Pancreas (tissue), 10 donors: ENCODE results near the gene NUDT17. TPM values are rescaled to one million over a fixed set of nuclear protein-coding genes. Genes with fewer than 3 reads are reported as not detected.

Experiments used
- ATAC-seq, 4 donors: fragments of 200-7000 bp; cut with Tn5 transposase; one replicate each; pipeline versions ENCODE4 v1.8.0 to v1.9.1; 2020; ENCODE audit warnings: mild to moderate bottlenecking in 4 of 4, moderate library complexity in 4 of 4
- DNase-seq, 6 donors: peaks; one replicate each; pipeline ENCODE4 v3.0.0-alpha.2; 2020
- FAIRE-seq: peaks from 2 replicates; lab custom pipeline; 2012; peaks lifted over from hg19 to GRCh38; lab: Jason Lieb, UNC
- H3K27ac ChIP-seq, 4 donors: fragments of 200-600 bp; sonication (generic); 1 replicate in 3 of 4; 2 replicates in 1 of 4; pipeline versions ENCODE4 v1.5.0 to v1.8.0; 2020
- H3K27me3 ChIP-seq, 4 donors: fragments of 200-600 bp; one replicate each; pipeline ENCODE4 v1.8.0; 2021
- H3K36me3 ChIP-seq, 3 donors: fragments of 200-600 bp; sonication (generic) in 1 of 3; one replicate each; pipeline versions ENCODE4 v1.5.0 to v1.8.0; 2020 to 2021
- H3K4me1 ChIP-seq, 3 donors: fragments of 200-600 bp; one replicate each; pipeline ENCODE4 v1.8.0; 2021
- H3K4me3 ChIP-seq, 4 donors: fragments of 200-600 bp; sonication (generic) in 2 of 4; one replicate each; pipeline versions ENCODE4 v1.5.0 to v1.8.0; 2020 to 2021
- H3K9me3 ChIP-seq, 4 donors: fragments of 200-600 bp; one replicate each; pipeline ENCODE4 v1.8.0; 2021
- CTCF ChIP-seq, 4 donors: fragments of 200-600 bp; sonication (generic) in 3 of 4; IDR thresholded peaks; one replicate each; pipeline versions ENCODE4 v1.5.0 to v1.8.0; 2021; ENCODE audit warnings: antibody characterized with exemption in 4 of 4
- WGBS, 2 donors: extraction: QIAGEN DNeasy Blood & Tissue Kit; methylation state at CpG; one replicate each; pipeline ENCODE4 v1.1.7; 2013; 5-methylcytosine and 5-hydroxymethylcytosine counted together
- intact Hi-C, 3 donors: fragments of 100-400 bp; cut with DNase I; formaldehyde crosslinking; loops; one replicate each; pipeline versions ENCODE4 v1.11.1 to v1.14.2; 2022
- microRNA-seq, 2 donors: library from miRNA; unstranded; fragments of <30 nt; microRNA quantifications; one replicate each; pipeline versions ENCODE4 to v1.1.0, GENCODE V29; 2019 to 2020
- polyA plus RNA-seq, 2 donors: library from polyadenylated mRNA; stranded (reverse); fragments of 200-250 nt; gene quantifications; one replicate each; pipeline ENCODE4 v1.2.3, GENCODE V29; 2013
- total RNA-seq, 6 donors: library from RNA; stranded (reverse); fragmentation: NEBNext Ultra II Directional in 4 of 6; extraction: Animal tissue kit (Norgen Biotek cat#: 25700) in 4 of 6; gene quantifications; one replicate each; pipeline versions ENCODE4 v1.2.1 to v1.2.4, GENCODE V29; 2021 to 2023
- donor health status: healthy with polysubstance abuse.
- donor health status: DM: no; HTN: no; CAD: no; lungs with moderate emphysema.
- donor health status: DM: no; HTN: no; CAD: no.
- donor health status: control.
- donor health status: control.
- donor health status: Bipolar disorder and iron deficiency.
- donor health status: DM: yes; HTN: yes; CAD: no.
- donor health status: DM: no; HTN: no; CAD: no.
- donor health status: DM: no; HTN: no; CAD: no.
- donor health status: DM: yes; HTN: yes; CAD: no.

Gene NUDT17
- total and polyA plus RNA-seq, 8 donors: 1.0 to 3.6 (median 2.0) TPM

- no peak for DNase-seq
- H3K27ac ChIP-seq: no peak overlapping the region
- H3K4me1 ChIP-seq: peaks cover 1 to 3% (median 1%) of the 10 kb centered on the region in 3 donors
- no peak for TF ChIP-seq CTCF (IDR thresholded peaks at IDR 0.05)
- no peak for ATAC-seq
- intact Hi-C loops: loop anchor here in 1 of 3 donors (10.0 kb wide), 1 partner anchor 117 kb away; no protein-coding TSS in a partner anchor
- H3K27me3 ChIP-seq: no peaks in the 10 kb centered on the region
- no peak overlapping the region for H3K4me3 ChIP-seq
- H3K36me3 ChIP-seq: no peaks in the 10 kb centered on the region
- no peak for FAIRE-seq
- WGBS, 2 donors: 49 to 53% methylated on average over 1 of the region's 1 CpG
- H3K9me3 ChIP-seq: no peaks in the 10 kb centered on the region
Measured at GRCh38 chr1:145897969-145898368, 52.5 kb downstream of the NUDT17 start.

Small RNA genes within 50 kb of the gene (microRNA-seq; reads per million reads assigned to microRNA genes)
- 0 to 0.29 reads per million in 2 donors for gene MIR6736

Other genes with a start within 250 kb of the NUDT17 start
- 10 to 100 TPM in 5 of 6 donors, 1 to 10 TPM in 1; 9.3 to 18.9 (median 12.2) TPM for gene GPR89A, start 237.6 kb upstream of the NUDT17 start, total RNA-seq
- gene GPR89A, start 237.6 kb upstream of the NUDT17 start, polyA plus RNA-seq: 10 to 100 TPM; 12.0 to 16.4 TPM
- gene PDZK1, start 138.3 kb upstream of the NUDT17 start, total RNA-seq: 1 to 10 TPM; 3.4 to 9.7 (median 8.1) TPM
- gene PDZK1, start 138.3 kb upstream of the NUDT17 start, polyA plus RNA-seq: 10 to 100 TPM in 1 of 2 donors, 1 to 10 TPM in 1; 9.8 to 21.6 TPM
- under 1 TPM in 2 of 6 donors, not detected in 4; 0.12 to 0.15 TPM for gene CD160, start 126.1 kb upstream of the NUDT17 start, total RNA-seq
- gene CD160, start 126.1 kb upstream of the NUDT17 start, polyA plus RNA-seq: under 1 TPM in 1 of 2 donors, not detected in 1; 0.02 TPM
- gene RNF115, start 21.5 kb upstream of the NUDT17 start, total RNA-seq: 1 to 10 TPM; 4.9 to 8.1 (median 5.9) TPM
- 1 to 10 TPM; 5.1 to 8.0 TPM for gene RNF115, start 21.5 kb upstream of the NUDT17 start, polyA plus RNA-seq
- gene POLR3C, start 21.4 kb upstream of the NUDT17 start, total RNA-seq: 10 to 100 TPM; 11.9 to 16.2 (median 14.6) TPM
- gene POLR3C, start 21.4 kb upstream of the NUDT17 start, polyA plus RNA-seq: 10 to 100 TPM in 1 of 2 donors, 1 to 10 TPM in 1; 7.6 to 13.9 TPM
- 10 to 100 TPM in 2 of 6 donors, 1 to 10 TPM in 4; 8.9 to 16.4 (median 10.0) TPM for gene PIAS3, start 13.5 kb downstream of the NUDT17 start, total RNA-seq
- 10 to 100 TPM; 21.9 to 26.7 TPM for gene PIAS3, start 13.5 kb downstream of the NUDT17 start, polyA plus RNA-seq
- gene ANKRD35, start 40.2 kb downstream of the NUDT17 start, total RNA-seq: under 1 TPM; 0.04 to 0.50 (median 0.26) TPM
- under 1 TPM; 0.59 to 0.68 TPM for gene ANKRD35, start 40.2 kb downstream of the NUDT17 start, polyA plus RNA-seq
- gene ITGA10, start 64.4 kb downstream of the NUDT17 start, total RNA-seq: 1 to 10 TPM in 3 of 6 donors, under 1 TPM in 3; 0.12 to 1.3 (median 0.82) TPM
- 1 to 10 TPM; 3.5 to 7.4 TPM for gene ITGA10, start 64.4 kb downstream of the NUDT17 start, polyA plus RNA-seq
- 10 to 100 TPM; 11.0 to 15.5 (median 12.5) TPM for gene PEX11B, start 73.1 kb downstream of the NUDT17 start, total RNA-seq
- gene PEX11B, start 73.1 kb downstream of the NUDT17 start, polyA plus RNA-seq: 10 to 100 TPM; 10.7 to 21.9 TPM
- gene RBM8A, start 81.9 kb downstream of the NUDT17 start, total RNA-seq: 10 to 100 TPM; 29.5 to 55.0 (median 49.1) TPM
- gene RBM8A, start 81.9 kb downstream of the NUDT17 start, polyA plus RNA-seq: 10 to 100 TPM; 32.0 to 57.9 TPM
- 10 to 100 TPM in 1 of 6 donors, 1 to 10 TPM in 5; 3.3 to 10.3 (median 5.8) TPM for gene LIX1L, start 112.4 kb downstream of the NUDT17 start, total RNA-seq
- gene LIX1L, start 112.4 kb downstream of the NUDT17 start, polyA plus RNA-seq: 1 to 10 TPM; 2.9 to 6.8 TPM
- gene ANKRD34A, start 118.9 kb downstream of the NUDT17 start, total RNA-seq: under 1 TPM; 0.04 to 0.28 (median 0.18) TPM
- under 1 TPM; 0.34 to 0.38 TPM for gene ANKRD34A, start 118.9 kb downstream of the NUDT17 start, polyA plus RNA-seq
- gene POLR3GL, start 119.1 kb downstream of the NUDT17 start, total RNA-seq: 10 to 100 TPM in 1 of 6 donors, 1 to 10 TPM in 5; 3.9 to 10.8 (median 5.7) TPM
- gene POLR3GL, start 119.1 kb downstream of the NUDT17 start, polyA plus RNA-seq: 10 to 100 TPM; 14.6 to 27.6 TPM
- 100 to 1,000 TPM; 167 to 491 (median 295) TPM for gene TXNIP, start 150.9 kb downstream of the NUDT17 start, total RNA-seq
- gene TXNIP, start 150.9 kb downstream of the NUDT17 start, polyA plus RNA-seq: 100 to 1,000 TPM; 105 to 224 TPM
- not detected for gene HJV, start 176.1 kb downstream of the NUDT17 start, total RNA-seq
- gene HJV, start 176.1 kb downstream of the NUDT17 start, polyA plus RNA-seq: under 1 TPM in 1 of 2 donors, not detected in 1; 0.07 TPM